D721Med (cell line): ENCODE data around the gene MAEL.
A peak's percentile ranks its signal among the peaks of the same experiment; 100 is the strongest.
"Not testable (repeated sequence)": the region's sequence is repeated elsewhere in the genome, so short reads cannot be mapped to it uniquely, and the experiment has no call there.

Source experiments
- DNase-seq: peaks from one replicate; pipeline ENCODE4 v3.0.0; 2011; ENCODE audit warnings: low spot score; ENCODE audit not compliant: insufficient read length
- FAIRE-seq: peaks from 2 replicates; lab custom pipeline; 2011; peaks lifted over from hg19 to GRCh38; lab: Jason Lieb, UNC
- CTCF ChIP-seq: IDR thresholded peaks from 2 replicates; pipeline ENCODE4 v1.5.1; 2012; ENCODE audit warnings: mild to moderate bottlenecking, control low read depth; ENCODE audit not compliant: insufficient read depth; ENCODE audit errors: missing control alignments

The MAEL gene

GRCh38 chr1:167022384-167022783, 33.3 kb downstream of the MAEL start:
- no peak for TF ChIP-seq CTCF
- FAIRE-seq (peak; percentile 88), DNase-seq (no peak)

DNA sequence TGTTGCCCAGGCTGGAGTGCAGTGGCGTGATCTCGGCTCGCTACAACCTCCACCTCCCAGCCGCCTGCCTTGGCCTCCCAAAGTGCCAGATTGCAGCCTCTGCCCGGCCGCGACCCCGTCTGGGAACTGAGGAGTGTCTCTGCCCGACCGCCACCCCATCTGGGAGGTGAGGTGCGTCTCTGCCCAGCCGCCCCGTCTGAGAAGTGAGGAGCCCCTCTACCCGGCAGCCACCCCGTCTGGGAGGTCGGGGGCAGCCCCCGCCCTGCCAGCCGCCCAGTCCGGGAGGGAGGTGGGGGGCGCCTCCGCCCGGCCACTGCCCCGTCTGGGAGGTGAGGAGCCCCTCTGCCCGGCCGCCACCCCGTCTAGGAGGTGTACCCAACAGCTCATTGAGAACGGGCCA, 40.5 kb downstream of the MAEL start:
- not testable (repeated sequence) for FAIRE-seq, DNase-seq

- no peak for FAIRE-seq
- TF ChIP-seq CTCF: no peak
- DNase-seq: no peak
Observed at GRCh38 chr1:167033646-167034045, 44.6 kb downstream of the MAEL start.

GRCh38 chr1:167043752-167044488, 54.8 kb downstream of the MAEL start:
- FAIRE-seq (no peak), DNase-seq (no peak)
- no peak for TF ChIP-seq CTCF

- FAIRE-seq: no peak
- no peak for TF ChIP-seq CTCF
Observed at GRCh38 chr1:167051907-167052306, 62.8 kb downstream of the MAEL start.

DNA sequence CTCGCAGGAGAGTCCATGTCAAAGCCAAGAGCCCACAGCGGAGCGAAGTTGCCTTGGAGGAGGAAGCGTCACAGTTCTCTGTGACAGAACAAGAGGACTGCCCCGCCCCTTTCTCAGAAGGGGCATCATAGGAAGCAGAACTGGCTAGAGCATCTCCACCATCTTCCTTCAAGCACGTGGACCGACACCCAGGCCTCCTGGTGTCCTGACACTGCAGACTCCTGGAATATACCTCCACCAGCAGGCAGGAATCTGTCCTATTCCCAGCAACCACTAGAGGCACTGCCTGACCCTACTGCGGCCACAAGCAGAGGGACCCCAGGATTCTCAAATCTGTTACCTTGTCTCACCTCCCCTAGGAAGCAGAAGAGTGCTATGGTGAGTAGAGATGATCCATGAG, 63.3 kb downstream of the MAEL start:
- FAIRE-seq (no peak), DNase-seq (no peak)
- TF ChIP-seq CTCF: peak; percentile 26

More at GRCh38 chr1:167051907-167052306, 62.8 kb downstream of the MAEL start:
- no peak for DNase-seq

- DNase-seq (no peak), FAIRE-seq (no peak)
- TF ChIP-seq CTCF: no peak
Observed at GRCh38 chr1:167054531-167054930, 65.5 kb downstream of the MAEL start.
